ENCODE measurements around the gene KAT6B. TPM values are rescaled to one million over a fixed set of nuclear protein-coding genes. Genes with fewer than 3 reads are reported as not detected.

The KAT6B gene
- total and polyA plus RNA-seq, 2 of the 8 experiments (the other 6 are each of a cell fraction or from before 2014, with no cell fraction given), result 7.3 to 30.8 TPM

- Histone ChIP-seq H4K20me1 (replicated peaks in 1 of 2; ENCODE audit: control insufficient read depth in 1 of 2, insufficient read depth in 2 of 2, low read length in 2 of 2) (peaks cover 0 to 2% of the 10 kb centered on the region in 2 experiments), H4K8ac (ENCODE audit: extremely low read depth, insufficient read depth, low read length) (no peak overlapping the region), H2BK20ac (ENCODE audit: low read length) (no peak overlapping the region), H2BK5ac (ENCODE audit: low read depth, low read length) (no peak overlapping the region), H3K36me3 (ENCODE audit: control insufficient read depth in 2 of 4, insufficient read depth in 4 of 4, low read length in 3 of 4) (no peaks in the 10 kb centered on the region), H3K4me3 (ENCODE audit: extremely low read depth in 1 of 4, insufficient read depth in 2 of 4, low read depth in 3 of 4, low read length in 4 of 4) (no peak overlapping the region), H3K4ac (replicated peaks; ENCODE audit: insufficient read length, low read depth, low read length) (no peak overlapping the region), H2AK5ac (ENCODE audit: low read depth, low read length) (no peak overlapping the region), H3K9ac (replicated peaks in 1 of 4; ENCODE audit: extremely low read depth in 1 of 4, low read depth in 3 of 4, low read length in 3 of 4) (no peak overlapping the region), H3K23ac (ENCODE audit: insufficient read length) (no peak overlapping the region), H3K23me2 (ENCODE audit: low read depth, low read length) (no peaks in the 10 kb centered on the region), H3K4me1 (replicated peaks in 1 of 4; ENCODE audit: control insufficient read depth in 3 of 4, insufficient read depth in 4 of 4, low read length in 3 of 4) (peaks cover 0 to 6% (median 2%) of the 10 kb centered on the region in 4 experiments; a peak in 2 of 7 replicates), H3K18ac (ENCODE audit: extremely low read depth, low read length) (no peak overlapping the region), H3K9me3 (ENCODE audit: insufficient read depth in 2 of 2, low read depth in 1 of 2, low read length in 1 of 2) (no peaks in the 10 kb centered on the region), H3K14ac (ENCODE audit: insufficient read length) (no peak overlapping the region), H4K91ac (replicated peaks; ENCODE audit: insufficient read length, low read length) (no peak overlapping the region), H3K4me2 (ENCODE audit: insufficient read depth in 1 of 2, low read depth in 2 of 2, low read length in 2 of 2) (no peak overlapping the region), H2BK15ac (ENCODE audit: low read length) (no peak overlapping the region), H4K5ac (ENCODE audit: insufficient read length, low read depth, low read length) (no peak overlapping the region), H2AFZ (ENCODE audit: low read length) (no peak overlapping the region), H3K27me3 (replicated peaks in 1 of 4; ENCODE audit: control insufficient read depth in 3 of 4, extremely low read depth in 1 of 4, insufficient read depth in 3 of 4, low read length in 3 of 4) (no peaks in the 10 kb centered on the region), H3K79me2 (ENCODE audit: control insufficient read depth in 1 of 2, insufficient read depth in 2 of 2, low read length in 2 of 2) (peaks cover 0 to 12% of the 10 kb centered on the region in 2 experiments; a peak in 2 of 4 replicates), H2BK12ac (ENCODE audit: low read depth, low read length) (no peak overlapping the region), H3K56ac (replicated peaks; ENCODE audit: insufficient read length, low read depth, low read length) (no peak overlapping the region), H2BK120ac (replicated peaks; ENCODE audit: low read depth, low read length) (no peak overlapping the region), H3K27ac (ENCODE audit: low read depth, low read length) (no peak overlapping the region), H3K79me1 (ENCODE audit: low read depth, low read length) (no peaks in the 10 kb centered on the region; the same call in 1 of the 2 replicates)
- WGBS, 2 experiments (ENCODE audit: extremely low coverage in 1 of 2, insufficient coverage in 1 of 2, insufficient read length in 1 of 2, insufficient replicate concordance in 2 of 2, low coverage in 1 of 2, low lambda C conversion rate in 2 of 2, missing lambda C conversion rate in 1 of 2), result 79% methylated on average over 1 of the region's 1 CpG; no CpG with 5 or more reads in 1 of the 2 experiments
- POLR2A ChIA-PET (ENCODE audit: partially characterized antibody), result interaction anchor here (1.4 kb wide), 1 partner anchor 10 kb away, joined by 3 read pairs; no protein-coding TSS in a partner anchor
- no peak for DNase-seq (ENCODE audit: low read depth in 1 of 2, low spot score in 2 of 2)
- CTCF ChIA-PET (ENCODE audit: partially characterized antibody), result interaction anchor here (1.1 kb wide), 1 partner anchor 84 kb away, joined by 3 read pairs; no protein-coding TSS in a partner anchor
- FAIRE-seq, result no peak
- TF ChIP-seq TCF12 (IDR thresholded peaks at IDR 0.05; ENCODE audit: low read depth, low read length) (no peak), ATF3 (IDR thresholded peaks at IDR 0.05; ENCODE audit: insufficient read depth, low read depth, low read length) (no peak), KDM5A (IDR thresholded peaks at IDR 0.05; ENCODE audit: low read length) (no peak), SIRT6 (IDR thresholded peaks at IDR 0.05; ENCODE audit: low read length) (no peak), RFX5 (IDR thresholded peaks at IDR 0.05; ENCODE audit: borderline replicate concordance, low read depth, low read length) (no peak), USF2 (IDR thresholded peaks at IDR 0.05; ENCODE audit: low read length) (no peak), SP4 (IDR thresholded peaks at IDR 0.05; ENCODE audit: low read length) (no peak), RBBP5 (IDR thresholded peaks at IDR 0.05; ENCODE audit: borderline replicate concordance, low read depth, low read length) (no peak), MAX (IDR thresholded peaks at IDR 0.05) (no peak), BRCA1 (IDR thresholded peaks at IDR 0.05; ENCODE audit: low read depth, low read length) (no peak), SIN3A (conservative IDR thresholded peaks at IDR 0.05 in 1 of 2, IDR thresholded peaks at IDR 0.05 in 1 of 2; ENCODE audit: low read depth in 1 of 2, low read length in 2 of 2) (no peak), POLR2A (IDR thresholded peaks at IDR 0.05; ENCODE audit: control extremely low read depth in 1 of 2, low read depth in 2 of 2, low read length in 2 of 2) (no peak)
These were observed 111.0 kb downstream of the KAT6B start for GRCh38 chr10:74937266-74937856.

Measured in H1 (cell line).